ENCODE results near the gene MCEMP1. TPM values are rescaled to one million over a fixed set of nuclear protein-coding genes. Genes with fewer than 3 reads are reported as not detected.
A peak's percentile ranks its signal among the peaks of the same experiment; 100 is the strongest.

MCEMP1 gene
- total RNA-seq, 1 donor from 2014 or later, result 0.14 TPM

DNA sequence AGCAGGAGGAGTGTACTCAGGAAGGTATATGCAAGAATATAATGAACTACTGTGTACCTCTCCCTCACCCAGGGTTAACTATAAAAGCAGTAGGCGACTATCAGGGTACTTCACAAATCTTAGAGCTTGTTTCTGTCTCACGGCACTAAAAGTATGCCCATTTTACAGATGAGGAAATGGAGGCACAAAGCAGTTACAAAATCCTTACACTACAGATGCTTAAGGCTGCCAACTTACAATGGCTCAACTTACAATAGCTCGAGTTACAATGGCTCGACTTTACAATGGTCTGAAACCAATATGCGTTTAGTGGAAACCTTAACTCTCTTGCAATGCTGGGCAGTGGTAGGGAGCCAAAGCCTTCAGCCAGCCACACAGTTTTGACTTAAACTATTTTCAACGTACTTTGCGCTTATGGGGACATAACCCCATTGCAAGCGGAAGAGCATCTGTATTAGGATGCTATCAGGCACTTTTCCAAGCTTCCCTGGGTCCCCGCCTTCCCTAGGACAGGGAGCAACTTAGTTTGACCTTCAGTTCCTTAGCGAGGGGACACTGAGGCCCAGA lies 20.9 kb downstream of the MCEMP1 start:
- DNase-seq (ENCODE audit: low spot score), result no peak

DNA sequence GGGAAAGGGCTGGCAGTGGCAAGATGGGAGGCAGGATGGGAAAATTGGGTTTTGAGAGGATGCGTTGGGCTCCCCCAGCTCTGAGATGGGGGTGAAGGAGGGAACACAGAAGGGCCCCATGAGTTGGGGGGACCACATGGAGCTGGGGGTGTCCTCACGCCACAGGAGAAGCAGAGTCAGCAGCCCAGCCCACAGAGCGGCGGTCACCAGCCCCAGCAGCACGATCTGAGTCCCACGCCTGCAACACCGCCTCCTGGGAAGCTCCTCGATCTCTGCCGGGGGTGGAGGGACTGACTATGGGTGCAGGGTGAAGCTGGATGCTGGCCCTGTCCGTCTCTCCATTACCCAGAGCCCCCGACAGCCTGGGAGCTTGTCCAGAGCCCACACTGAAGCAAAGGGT lies 21.7 kb downstream of the MCEMP1 start:
- no peak for DNase-seq (ENCODE audit: low spot score)

DNA sequence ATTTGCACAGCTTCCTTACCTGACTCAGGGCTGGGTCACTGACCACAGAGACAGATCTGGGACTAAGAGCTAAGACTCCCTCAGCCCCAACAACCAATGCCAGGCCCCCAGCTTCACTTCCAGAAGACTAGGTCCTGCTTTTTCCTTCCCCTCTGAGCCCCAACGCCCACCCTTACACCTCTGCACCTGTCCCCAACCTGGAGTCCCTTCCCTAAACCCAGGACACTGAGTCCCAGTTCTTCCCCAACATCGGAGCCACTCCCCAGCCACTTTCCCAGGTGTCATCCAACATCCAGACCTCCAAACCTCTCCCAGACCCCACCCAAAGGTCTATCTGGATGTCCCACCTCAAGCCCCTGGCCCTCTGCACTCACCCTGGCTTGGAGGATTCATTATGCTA lies 22.1 kb downstream of the MCEMP1 start:
- no peak for DNase-seq (ENCODE audit: low spot score)

DNA sequence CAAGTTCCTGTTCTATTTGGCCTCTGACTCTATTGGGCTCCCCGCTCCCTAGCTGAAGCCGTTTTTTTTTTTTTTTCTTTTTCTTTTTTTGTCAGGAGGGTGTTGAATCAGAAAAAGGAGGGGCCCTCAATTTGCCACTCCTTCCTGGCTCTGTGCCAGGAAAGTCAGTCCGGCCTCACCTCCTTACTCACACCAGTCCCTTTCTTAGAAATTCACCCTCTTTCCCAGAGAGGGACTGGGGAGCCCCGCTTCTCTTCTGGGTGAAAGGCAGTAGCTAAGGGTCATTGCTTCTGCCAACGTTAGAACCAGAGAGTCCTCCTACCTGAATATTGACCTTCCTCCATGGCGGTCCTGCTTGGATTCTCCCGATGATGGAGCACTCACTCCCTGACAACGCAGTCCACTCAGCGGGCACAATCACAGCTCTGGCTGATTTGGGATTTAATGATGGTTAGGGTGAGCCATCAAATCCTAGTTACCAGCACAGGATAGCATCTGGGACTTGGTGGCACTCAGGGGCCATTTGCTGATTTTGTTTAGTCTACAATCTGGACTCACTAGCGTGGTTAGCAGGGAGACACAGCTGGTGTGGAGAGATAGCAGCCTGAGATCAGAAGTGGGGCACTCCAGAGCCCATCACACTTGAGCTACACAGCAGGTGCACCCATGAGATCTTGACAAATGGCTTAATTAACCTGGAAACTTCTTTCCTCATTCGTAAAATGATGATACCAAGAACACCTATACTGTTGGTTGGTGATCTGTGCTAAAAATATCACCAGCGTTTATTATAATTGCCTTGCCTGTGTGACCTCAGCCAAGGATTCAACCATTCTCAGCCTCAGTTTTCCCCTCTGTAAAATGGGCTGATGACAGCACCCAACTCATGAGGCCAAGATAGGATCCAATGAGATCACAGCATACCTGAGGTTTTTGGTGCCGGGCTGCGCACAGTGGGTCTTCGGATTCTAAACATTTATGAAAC lies 22.8 kb downstream of the MCEMP1 start:
- no peak for DNase-seq (ENCODE audit: low spot score)

DNA sequence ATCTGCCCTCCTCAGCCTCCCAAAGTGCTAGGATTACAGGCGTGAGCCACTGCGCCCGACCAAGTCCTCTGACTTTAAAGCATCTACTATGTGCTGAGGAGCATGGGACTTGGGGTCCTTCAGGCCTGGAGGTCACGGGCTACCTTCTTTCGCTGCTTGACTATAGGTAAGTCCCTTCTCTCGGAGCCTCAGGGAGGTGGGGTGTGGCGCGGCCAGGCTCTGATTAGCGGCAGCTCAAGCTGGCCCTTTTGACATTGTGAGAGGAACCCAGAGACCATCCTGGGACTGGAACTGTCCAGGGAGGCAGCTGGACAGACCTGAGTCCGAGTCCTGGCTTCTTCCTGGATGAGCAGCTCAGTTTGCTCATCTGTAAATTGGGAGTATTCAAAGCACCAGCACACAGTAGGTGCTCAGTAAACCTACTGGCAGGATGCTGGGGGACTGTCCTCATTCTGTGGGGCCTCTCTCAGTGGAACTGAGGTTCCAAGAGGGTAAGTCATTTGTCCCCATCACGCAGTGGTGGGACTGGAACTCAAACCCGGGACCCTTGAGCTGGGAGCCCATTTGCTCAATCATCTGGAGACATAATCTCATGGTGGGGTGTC lies 24.3 kb downstream of the MCEMP1 start:
- no peak for DNase-seq (ENCODE audit: low spot score)

DNA sequence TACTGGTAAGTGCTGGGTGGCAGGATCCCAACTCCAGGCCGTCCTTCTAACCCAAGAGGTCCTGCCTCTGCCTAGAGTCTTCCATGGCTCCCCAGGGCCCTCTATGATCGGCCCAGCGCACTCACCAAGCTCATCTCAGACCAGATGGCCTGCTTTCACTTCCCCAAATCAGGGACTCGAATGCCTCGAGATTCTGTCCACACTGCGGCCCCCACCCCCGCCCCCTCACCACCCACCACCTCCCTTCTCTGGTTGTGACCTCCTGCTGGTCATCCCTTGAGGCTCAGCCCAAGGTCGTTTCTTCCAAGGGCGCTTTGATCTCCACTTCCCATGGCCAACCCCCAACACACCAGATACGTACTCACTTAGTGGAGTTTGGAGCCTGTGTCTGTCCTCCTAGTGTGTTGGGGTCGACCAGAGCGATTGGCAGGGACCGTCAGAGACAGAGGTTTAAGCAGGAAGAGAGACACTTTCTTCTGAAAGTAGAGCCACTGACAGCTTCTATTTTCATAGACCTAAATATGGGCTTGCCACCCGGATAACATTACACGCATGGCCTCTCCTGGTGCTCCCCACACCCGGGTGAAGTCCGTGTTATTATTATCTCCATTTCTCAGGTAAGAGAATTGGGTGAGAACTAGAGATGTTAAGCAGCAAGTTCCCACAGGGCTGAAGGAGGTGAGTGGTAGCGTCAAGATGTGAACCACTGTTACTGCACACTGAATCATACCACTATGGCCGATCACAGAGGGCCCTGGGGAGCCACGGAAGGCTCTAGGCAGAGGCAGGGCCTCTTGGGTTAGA lies 25.0 kb downstream of the MCEMP1 start, which contains the start of gene FCER2:
Gene FCER2 (minus strand): TSS at position 478 of the 804 bp plus-strand sequence. CDS start 2,371 bp downstream, outside the sequence.
- no peak for DNase-seq (ENCODE audit: low spot score)

GRCh38 chr19:7703332-7703731 lies 26.4 kb downstream of the MCEMP1 start:
- no peak for DNase-seq (ENCODE audit: low spot score)

DNA sequence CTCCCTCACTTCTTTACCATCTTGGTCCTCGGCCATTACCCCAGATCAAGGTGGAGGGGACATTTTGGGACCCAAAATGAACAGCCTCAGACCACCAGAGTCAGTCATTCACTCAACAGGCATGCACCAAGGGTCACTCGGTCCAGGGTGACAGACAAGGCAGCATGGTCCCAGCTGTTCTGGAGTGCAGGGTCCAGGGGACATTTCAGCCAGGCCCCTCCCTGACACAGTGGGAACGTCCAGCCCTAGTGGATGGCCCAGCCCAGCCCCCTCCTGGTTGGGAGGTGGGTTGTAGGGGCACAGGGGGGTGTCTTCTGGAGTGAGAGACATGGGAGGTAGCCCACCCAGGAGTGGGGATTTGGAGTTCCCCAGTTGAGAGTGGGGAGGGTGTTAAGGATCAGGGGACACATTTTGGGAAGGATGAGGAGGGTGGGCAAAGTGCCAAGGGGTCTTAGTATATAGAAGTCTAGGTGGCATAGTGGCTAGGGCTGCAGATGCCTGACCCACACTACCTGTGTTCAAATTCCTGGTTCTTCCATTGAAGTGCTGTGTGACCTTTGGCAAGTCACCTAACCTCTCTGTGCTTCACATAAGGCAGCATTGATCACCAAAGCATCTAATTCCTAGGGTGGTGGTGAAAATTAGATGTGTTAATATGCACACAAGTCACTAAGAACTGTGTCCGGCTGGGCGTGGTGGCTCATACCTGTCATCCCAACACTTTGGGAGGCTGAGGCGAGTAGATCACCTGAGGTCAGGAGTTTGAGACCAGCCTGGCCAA lies 27.6 kb downstream of the MCEMP1 start:
- no peak for DNase-seq (ENCODE audit: low spot score)

DNA sequence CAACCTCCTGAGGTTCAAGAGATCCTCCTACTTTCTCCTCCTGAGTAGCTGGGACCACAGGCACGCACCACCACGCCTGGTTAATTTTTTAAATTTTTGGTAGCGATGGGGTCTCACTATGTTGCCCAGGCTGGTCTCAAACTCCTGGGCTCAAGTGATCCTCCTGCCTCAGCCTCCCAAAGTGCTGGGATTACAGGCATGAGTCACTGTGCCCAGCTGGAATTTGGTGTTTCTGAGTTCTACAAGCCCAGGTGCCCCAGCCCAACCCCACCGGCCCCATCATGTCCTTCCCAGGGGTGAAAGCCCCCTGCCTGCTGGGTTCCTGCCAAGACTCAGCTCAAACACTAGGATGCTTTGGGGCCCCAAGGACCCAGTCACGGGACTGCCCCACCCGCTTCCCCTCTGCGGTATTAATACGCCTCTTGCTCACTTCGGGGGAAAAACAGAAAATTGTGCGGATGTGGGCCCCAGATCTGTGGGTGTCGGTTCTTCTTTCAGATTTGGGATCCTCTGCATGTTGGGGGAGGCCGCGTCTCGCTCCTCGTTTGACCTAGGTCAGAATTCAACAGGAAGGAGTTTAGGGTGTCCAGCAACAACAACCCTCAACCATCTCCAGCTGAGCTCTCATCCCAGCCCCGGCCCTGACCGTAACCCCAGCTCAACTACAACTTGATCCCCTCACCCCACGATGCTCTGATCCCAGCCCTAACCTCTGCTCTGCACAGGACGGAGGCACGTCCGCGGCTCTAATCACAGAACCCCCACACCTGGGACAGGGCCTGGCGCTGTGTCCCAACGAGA lies 28.7 kb downstream of the MCEMP1 start:
- peak; percentile 38 for DNase-seq (ENCODE audit: low spot score)

DNA sequence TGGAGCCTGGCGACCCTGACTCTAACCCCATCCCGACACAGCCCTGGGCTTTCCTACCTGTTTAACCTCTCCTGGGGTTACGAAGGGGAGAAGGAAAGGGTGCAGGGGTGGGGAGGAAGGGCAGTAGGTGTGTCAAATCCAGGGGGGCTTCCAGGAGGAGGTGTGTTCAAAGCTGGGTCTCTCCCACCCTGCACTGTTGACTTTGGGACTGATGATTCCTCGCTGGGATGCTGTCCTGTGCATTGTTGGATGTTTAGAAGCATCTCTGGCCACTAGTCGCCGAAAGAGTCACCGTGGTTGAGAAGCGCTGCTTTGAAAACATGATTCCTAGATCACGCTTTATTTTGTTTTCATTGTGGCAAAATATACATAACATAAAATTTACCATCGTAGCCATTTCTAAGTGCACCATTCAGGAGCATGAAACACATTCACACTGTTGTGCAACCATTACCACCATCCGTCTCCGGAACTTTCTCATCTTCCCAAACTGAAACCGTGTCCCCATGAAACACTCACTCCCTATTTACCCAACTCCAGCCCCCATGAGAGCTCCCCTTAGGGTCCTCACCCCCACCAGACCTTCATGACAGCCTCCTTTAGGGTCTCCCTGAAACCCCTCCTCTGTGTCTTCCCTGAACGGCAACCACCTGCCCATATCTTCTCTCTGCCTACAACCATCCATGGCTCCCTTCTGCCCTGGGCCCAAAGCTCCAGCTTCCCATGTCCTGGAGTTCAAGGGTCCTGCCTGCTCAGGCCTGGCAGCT lies 29.5 kb downstream of the MCEMP1 start:
- DNase-seq (ENCODE audit: low spot score), result no peak

DNA sequence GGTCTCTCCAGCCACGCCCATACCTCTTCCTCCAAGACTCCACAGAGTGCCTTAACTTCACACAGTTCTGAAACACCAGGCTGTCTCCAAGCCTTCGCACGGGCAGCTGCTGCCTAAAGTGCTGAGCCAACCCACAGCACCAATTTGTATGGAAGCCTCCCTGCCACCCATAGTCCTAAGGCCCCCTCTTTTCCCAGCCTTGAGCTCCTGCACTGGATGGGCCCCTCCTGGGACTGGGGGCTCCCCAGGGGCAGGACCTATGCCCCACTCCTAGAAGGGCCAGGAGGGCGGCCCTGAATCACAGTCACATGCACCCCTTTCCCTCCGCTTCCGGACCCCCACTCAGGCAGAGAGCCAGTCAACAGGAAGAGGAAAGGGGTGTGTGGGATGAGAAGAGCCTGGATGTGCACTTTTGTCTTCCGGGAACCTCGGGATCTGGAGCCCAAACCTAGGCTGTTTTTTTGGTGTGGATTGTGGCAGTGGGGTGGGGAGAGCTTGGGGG lies 30.1 kb downstream of the MCEMP1 start:
- DNase-seq (ENCODE audit: low spot score), result no peak

- DNase-seq (ENCODE audit: low spot score), result no peak
Measured at GRCh38 chr19:7709932-7710460, 33.1 kb downstream of the MCEMP1 start.

- DNase-seq (ENCODE audit: low spot score), result no peak
Measured at GRCh38 chr19:7710616-7711015, 33.7 kb downstream of the MCEMP1 start.

GRCh38 chr19:7715671-7716070 lies 38.8 kb downstream of the MCEMP1 start:
- DNase-seq (ENCODE audit: low spot score), result no peak

DNA sequence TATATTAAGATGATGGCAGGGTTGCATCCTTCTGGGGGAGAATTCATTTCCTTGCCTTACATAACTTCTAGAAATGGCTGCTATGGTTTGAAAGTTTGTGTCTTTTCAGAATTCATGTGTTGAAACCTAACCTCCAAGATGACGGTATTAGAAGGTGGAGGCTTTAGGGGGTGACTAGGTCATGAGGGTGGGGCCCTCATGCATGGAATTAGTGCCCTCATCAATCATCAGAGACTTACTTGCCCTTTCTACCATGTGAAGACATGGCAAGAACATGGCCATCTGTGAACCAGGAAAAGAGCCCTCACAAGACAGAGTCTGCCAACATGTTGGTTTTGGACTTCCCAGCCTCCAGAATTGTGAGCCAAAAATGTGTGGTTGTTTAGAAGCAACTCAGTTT lies 39.9 kb downstream of the MCEMP1 start:
- no peak for DNase-seq (ENCODE audit: low spot score)

DNA sequence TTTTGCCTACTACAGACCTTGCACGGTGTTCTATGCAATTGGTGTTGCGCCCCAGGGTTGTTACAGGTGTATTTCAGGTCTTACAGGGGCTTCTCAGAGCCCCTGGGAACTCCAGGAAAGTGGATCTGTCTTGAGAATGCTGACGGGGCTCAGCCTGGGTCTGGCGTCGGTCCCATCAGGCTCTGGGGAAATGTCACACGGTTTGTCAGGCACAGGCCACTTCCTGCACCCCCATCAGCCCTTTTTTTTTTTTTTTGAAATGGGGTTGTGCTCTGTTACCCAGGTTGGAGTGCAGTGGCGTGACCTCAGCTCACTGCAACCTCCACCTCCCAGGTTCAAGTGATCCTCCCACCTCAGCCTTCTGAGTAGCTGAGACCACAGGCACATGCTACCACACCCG lies 41.8 kb downstream of the MCEMP1 start:
- no peak for DNase-seq (ENCODE audit: low spot score)

GRCh38 chr19:7720351-7720750 lies 43.5 kb downstream of the MCEMP1 start:
- no peak for DNase-seq (ENCODE audit: low spot score)

- DNase-seq (ENCODE audit: low spot score), result no peak
Measured at GRCh38 chr19:7722231-7722651, 45.4 kb downstream of the MCEMP1 start.

GRCh38 chr19:7725791-7726190 lies 48.9 kb downstream of the MCEMP1 start:
- DNase-seq (ENCODE audit: low spot score), result no peak

All from mucosa of gallbladder (tissue), 1 donor.